Stimulated activated CD8-positive, alpha-beta memory T cell treated with anti-CD3 and anti-CD28 coated beads, Interleukin-2, amount 100 ng/mL, for 1 hour (primary cell): Measurements from ENCODE around the gene GABRR2.
"Not testable (repeated sequence)": the region's sequence is repeated elsewhere in the genome, so short reads cannot be mapped to it uniquely, and the experiment has no call there.

Source experiments
- DNase-seq, 2 donors: peaks; one replicate each; pipeline ENCODE4 v3.0.0-alpha.2; 2020; ENCODE audit warnings: low read depth in 2 of 2

GABRR2 gene

GRCh38 chr6:89257781-89258180 lies 57.3 kb downstream of the GABRR2 start:
- DNase-seq, result no peak

GRCh38 chr6:89257346-89257745 lies 57.8 kb downstream of the GABRR2 start:
- DNase-seq, result no peak

GRCh38 chr6:89255417-89255816 lies 59.7 kb downstream of the GABRR2 start:
- no peak for DNase-seq

GRCh38 chr6:89254569-89254968 lies 60.5 kb downstream of the GABRR2 start:
- no peak for DNase-seq

DNA sequence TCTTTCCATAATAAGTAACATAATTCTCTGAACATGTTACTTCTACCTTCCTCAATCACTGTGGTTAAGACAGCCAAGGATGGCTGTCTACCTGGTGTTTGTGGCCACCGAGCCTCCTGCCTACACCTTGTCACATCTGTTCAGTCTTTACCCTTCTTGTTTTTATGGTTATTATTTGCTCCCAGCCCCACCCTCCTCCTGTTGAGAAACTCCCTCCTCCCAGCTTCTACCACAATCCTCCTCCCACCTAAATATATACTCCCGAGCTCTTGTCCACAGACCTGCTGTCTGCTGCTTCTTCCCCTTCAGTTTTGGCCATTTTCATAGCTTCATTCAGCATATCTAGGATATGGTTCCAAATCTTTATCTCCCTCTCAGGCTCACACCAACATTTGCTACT lies 62.2 kb downstream of the GABRR2 start:
- no peak for DNase-seq

GRCh38 chr6:89251976-89252375 lies 63.1 kb downstream of the GABRR2 start:
- DNase-seq, result no peak

DNA sequence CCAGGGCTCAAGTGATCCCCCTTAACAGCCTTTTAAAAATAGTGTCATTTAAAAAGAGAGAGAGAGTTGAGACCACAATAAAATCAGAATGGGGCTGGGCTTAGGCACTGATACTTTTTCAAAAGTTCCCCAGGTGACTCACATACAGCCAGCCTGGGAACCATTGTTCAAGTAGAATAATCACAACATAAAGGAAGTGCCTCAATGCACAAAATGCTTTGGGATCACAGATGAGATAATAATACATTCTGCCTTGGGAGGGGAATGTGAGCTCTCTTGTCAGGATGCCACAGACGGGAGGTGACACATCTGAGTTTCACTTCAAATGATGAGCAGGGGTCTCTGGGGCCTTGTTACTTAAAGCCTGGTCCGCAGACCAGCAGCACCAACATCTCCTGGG lies 63.9 kb downstream of the GABRR2 start:
- no peak for DNase-seq

- no peak for DNase-seq
These were observed 64.9 kb downstream of the GABRR2 start for GRCh38 chr6:89250239-89250638.

GRCh38 chr6:89244241-89244985 lies 70.7 kb downstream of the GABRR2 start:
- no peak for DNase-seq

DNA sequence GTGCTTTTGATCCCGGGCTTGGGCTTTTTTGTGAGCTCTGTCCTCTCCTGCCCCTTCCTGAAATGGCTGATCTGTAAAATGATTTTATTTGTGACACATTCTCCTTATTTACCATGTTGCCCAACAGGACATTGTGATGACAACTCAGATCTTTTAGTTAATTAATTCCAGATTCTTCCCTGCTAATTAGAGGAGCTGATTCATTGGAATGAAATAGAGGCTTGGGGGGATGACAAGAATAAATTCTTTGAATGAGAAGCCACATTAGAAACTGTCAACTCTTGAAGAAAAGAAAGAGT lies 71.8 kb downstream of the GABRR2 start:
- DNase-seq, result no peak

DNA sequence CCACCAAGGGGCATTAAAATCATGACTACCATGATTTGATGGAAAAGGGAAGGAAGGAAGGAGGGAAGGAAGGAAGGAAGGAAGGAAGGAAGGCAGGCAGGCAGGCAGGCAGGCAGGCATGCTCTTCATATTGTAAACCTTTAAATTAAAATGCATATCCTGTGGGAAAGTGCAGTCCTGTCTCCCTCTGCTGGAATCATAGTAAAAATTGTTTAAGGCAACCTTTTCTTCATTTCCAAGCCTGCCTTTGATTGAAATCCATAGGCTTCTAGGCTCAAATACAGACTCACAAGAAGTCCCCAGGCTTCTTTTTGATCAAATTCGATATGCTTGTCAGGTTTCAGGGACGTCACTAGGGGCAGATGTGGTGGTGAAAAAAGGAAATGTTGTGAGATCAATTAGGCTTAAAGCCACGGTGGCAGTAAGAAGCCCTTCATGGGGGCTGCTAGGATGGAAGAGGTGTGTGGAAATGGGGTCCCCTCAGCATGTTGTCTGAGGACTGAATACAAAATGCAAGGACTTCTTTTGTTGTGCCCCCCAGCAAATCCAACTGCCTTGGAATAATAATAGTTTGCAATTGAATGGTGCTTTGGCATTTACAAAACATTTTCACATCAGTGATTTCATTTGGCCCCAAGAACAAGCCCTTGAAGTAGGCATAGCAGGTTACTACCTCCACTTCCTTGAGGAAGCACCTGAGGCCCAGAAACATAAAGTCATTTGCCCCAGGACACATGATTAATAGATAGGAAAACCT lies 72.3 kb downstream of the GABRR2 start:
- DNase-seq, result no peak

DNA sequence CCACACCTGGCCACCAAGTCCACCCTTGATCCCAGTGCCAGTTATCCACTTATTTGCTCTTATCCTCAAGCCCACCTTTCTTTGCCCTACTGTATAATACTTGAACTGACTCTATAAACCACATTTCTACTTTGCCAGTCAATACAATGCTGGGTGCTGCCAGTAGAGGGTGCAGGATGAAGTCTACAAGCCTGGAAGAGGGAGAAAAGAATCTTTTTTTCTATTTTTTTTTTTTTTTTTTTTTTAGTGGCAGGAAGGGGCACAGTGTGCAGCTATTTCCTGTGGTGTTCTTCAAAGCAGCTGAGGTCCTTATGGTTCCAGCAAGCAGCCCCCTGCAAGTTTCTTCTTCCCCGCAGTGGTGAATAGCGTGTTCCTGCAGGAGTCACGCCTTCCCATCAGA lies 75.8 kb downstream of the GABRR2 start:
- peak in 1 of 2 donors; percentile 1 for DNase-seq

DNA sequence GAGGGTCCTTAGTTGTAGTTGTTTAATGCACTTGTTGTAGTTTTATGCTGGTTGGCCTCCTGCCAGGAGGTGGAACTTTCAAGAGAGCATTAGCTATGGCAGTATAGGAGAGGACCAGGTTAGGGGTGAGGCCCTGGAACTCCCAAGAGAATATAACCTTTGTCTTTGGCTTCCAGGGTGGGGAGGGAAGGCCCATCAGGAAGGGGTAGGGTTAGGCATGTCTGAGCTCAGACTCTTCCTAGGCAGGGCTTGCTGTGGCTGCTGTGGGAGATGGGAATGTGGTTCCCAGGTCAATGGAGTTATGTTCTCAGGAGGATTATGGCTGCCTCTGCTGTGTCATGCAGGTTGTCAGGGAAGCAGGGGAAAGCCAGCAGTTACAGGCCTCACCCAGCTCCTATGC lies 77.9 kb downstream of the GABRR2 start:
- no peak for DNase-seq

- DNase-seq, result not testable (repeated sequence)
These were observed 81.5 kb downstream of the GABRR2 start for GRCh38 chr6:89233605-89234004.

DNA sequence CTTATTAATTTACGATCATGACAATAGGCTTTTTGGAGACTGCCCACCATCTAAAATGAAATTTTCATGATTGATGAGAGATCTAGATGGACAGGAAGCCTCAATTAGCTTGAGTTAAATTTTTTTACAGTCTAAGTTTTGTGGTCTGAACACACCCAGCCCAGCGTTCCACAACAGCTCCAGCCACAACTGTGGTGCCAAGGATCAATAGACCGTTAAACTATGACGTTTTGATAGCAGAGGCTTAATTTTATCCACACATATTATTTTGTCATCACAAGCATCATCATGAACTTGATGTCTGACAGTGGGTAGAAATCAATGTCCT lies 92.4 kb downstream of the GABRR2 start:
- DNase-seq, result no peak

GRCh38 chr6:89221971-89222711 lies 93.0 kb downstream of the GABRR2 start:
- no peak for DNase-seq

GRCh38 chr6:89221129-89221528 lies 94.0 kb downstream of the GABRR2 start:
- DNase-seq, result no peak

DNA sequence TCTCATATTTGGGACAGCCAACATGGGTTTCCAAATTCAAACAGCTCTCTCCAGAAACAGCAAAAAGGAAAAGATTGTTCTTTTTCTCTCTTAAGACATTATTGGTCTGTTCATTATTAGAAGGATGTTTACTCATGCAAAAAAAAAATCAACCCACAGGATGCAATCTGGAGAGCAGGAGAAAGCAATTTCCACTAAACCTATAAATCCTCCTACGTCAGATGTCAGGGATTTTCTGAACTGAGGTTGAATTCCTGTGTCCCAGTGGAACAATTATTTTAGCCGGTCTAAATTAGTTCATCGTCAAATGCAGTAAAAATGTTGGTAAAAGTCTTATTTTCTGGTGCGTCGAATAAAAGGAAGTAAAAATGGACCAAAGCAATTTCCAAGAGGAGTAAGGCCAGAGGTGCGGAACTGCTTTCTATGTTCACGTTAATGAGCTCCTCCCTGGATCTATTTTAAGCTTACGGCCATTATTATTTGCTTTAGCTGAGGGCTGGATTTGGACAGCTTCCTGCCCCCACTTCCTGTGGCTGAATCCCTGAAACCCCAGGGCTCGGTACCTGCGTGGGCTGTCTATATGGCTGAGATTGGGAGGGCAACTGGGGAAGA lies 97.7 kb downstream of the GABRR2 start, which contains the start of gene GABRR1:
TSS of gene GABRR1 (minus strand) at position 60 of the 612 bp plus-strand sequence. CDS start at position 24, 36 bp downstream.
- DNase-seq, result no peak

GRCh38 chr6:89216411-89216810 lies 98.7 kb downstream of the GABRR2 start:
- no peak for DNase-seq

DNA sequence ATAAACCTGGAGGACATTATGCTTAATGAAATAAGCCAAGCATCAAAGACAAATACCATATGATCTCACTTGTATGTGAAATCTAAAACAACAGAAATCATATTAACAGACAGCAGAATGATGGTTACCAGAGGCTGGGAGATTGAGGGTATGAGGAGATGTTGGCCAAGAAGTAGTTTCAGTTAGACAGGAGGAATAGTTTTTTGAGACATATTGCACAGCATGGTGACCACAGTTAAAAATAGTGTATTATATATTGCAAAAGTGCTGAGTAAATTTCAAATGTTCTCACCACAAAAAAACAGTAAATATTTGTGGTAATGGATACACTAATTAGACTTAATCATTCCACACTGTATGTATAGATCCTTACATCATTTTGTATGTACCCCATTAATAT lies 99.7 kb downstream of the GABRR2 start:
- no peak for DNase-seq

DNA sequence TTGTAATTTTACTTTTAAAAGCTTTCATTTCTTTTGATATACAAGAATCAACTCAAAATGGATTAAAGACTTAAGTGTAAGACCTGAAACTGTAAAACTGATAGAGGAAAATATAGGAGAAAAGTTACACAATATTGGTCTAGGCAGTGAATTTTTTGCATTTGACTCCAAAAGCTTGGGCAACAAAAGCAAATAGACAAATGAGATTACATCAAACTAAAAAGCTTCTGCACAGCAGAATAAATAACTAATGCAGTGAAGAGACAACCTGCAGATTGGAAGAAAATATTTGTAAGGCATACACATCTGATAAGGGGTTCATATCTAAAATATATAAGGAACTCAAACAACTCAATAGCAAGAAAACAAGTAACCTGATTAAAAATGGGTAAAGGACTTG lies 100.9 kb downstream of the GABRR2 start:
- DNase-seq, result no peak

- no peak for DNase-seq
These were observed 102.6 kb downstream of the GABRR2 start for GRCh38 chr6:89212472-89212871.
